HFFc6 (cell line): ENCODE data around the gene ABCA3. TPM values are rescaled to one million over a fixed set of nuclear protein-coding genes. Genes with fewer than 3 reads are reported as not detected.
"Not testable (repeated sequence)": the region's sequence is repeated elsewhere in the genome, so short reads cannot be mapped to it uniquely, and the experiment has no call there.

Experiments used
- DNase-seq: peaks from one replicate; pipeline ENCODE4 v3.0.0-alpha.2; 2018
- H3K27ac Mint-ChIP-seq: 2 replicates; pipeline ENCODE4 v1.8.0; 2020; ENCODE audit warnings: mild to moderate bottlenecking, mixed read lengths
- H3K27me3 Mint-ChIP-seq: 2 replicates; pipeline ENCODE4 v1.8.0; 2021; ENCODE audit warnings: mild to moderate bottlenecking, moderate library complexity, mixed read lengths; ENCODE audit not compliant: insufficient read depth
- H3K36me3 Mint-ChIP-seq: 2 replicates; pipeline ENCODE4 v1.8.0; 2021; ENCODE audit warnings: low read depth, mixed read lengths
- H3K4me1 Mint-ChIP-seq: 2 replicates; pipeline ENCODE4 v1.8.0; 2020; ENCODE audit warnings: low read depth, mixed read lengths
- H3K4me3 Mint-ChIP-seq: 2 replicates; pipeline ENCODE4 v1.8.0; 2020; ENCODE audit warnings: mild to moderate bottlenecking, moderate library complexity, mixed read lengths
- H3K9me3 Mint-ChIP-seq: 2 replicates; pipeline ENCODE4 v1.8.0; 2020; ENCODE audit warnings: mild to moderate bottlenecking, mixed read lengths
- total RNA-seq, 6 experiments: library from RNA; stranded (reverse); fragmentation: NEBNext Ultra II Directional; extraction: Animal tissue kit (Norgen Biotek cat#: 25700); gene quantifications; 2 replicates in 1 of 6; 3 replicates in 5 of 6; pipeline ENCODE4 v1.2.3, GENCODE V29; 2021
- TF ChIP-seq, protein P1 (sequence below): fragments of 200-600 bp; sonication (generic); IDR thresholded peaks from 2 replicates; pipeline ENCODE4 v1.5.0; 2021; ENCODE audit warnings: antibody characterized with exemption, mild to moderate bottlenecking

The ABCA3 gene
- total RNA-seq, 6 experiments from 2014 or later = 1.9 to 3.6 (median 2.4) TPM

DNA sequence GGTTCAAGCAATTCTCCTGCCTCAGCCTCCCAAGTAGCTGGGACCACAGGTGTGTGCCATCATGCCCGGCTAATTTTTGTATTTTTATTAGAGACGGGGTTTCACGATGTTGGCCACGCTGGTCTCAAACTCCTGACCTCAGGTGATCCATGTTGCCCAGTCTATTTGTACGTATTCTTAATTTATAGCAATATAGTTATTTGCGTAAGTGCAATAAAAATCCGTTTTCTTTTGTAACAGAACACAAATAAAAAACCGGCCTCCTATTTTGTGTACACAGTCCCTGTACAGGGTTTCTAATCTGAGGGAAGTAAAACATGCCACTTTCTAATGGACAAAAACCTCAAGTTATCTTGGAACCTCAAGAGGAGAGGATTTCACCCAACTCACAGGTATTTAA is 80.3 kb downstream of the ABCA3 start:
- H3K4me3 Mint-ChIP-seq = no peak overlapping the region
- no peak overlapping the region for H3K27ac Mint-ChIP-seq
- no peaks in the 10 kb centered on the region for H3K9me3 Mint-ChIP-seq
- peaks cover 46% of the 10 kb centered on the region for H3K36me3 Mint-ChIP-seq
- peaks cover 14% of the 10 kb centered on the region for H3K4me1 Mint-ChIP-seq
- TF ChIP-seq, protein P1, sequence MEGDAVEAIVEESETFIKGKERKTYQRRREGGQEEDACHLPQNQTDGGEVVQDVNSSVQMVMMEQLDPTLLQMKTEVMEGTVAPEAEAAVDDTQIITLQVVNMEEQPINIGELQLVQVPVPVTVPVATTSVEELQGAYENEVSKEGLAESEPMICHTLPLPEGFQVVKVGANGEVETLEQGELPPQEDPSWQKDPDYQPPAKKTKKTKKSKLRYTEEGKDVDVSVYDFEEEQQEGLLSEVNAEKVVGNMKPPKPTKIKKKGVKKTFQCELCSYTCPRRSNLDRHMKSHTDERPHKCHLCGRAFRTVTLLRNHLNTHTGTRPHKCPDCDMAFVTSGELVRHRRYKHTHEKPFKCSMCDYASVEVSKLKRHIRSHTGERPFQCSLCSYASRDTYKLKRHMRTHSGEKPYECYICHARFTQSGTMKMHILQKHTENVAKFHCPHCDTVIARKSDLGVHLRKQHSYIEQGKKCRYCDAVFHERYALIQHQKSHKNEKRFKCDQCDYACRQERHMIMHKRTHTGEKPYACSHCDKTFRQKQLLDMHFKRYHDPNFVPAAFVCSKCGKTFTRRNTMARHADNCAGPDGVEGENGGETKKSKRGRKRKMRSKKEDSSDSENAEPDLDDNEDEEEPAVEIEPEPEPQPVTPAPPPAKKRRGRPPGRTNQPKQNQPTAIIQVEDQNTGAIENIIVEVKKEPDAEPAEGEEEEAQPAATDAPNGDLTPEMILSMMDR = no peak
- DNase-seq = no peak
- no peaks in the 10 kb centered on the region for H3K27me3 Mint-ChIP-seq

DNA sequence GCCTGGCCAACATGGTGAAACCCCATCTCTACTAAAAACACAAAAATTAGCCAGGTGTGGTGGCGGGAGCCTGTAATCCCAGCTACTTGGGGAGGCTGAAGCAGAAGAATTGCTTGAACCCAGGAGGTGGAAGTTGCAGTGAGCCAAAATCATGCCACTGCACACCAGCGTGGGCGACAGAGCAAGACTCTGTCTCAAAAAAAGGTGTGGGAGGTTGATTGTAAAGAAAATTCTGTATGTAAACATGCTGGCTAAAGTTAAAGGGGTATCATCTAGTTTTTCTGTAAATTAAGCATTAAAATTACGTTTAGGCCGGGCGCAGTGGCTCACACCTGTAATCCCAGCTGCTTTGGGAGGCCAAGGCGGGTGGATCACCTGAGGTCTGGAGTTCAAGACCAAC is 82.0 kb downstream of the ABCA3 start:
- not testable (repeated sequence) for H3K4me1 Mint-ChIP-seq, H3K9me3 Mint-ChIP-seq, H3K27ac Mint-ChIP-seq, H3K4me3 Mint-ChIP-seq, H3K27me3 Mint-ChIP-seq, DNase-seq
- H3K36me3 Mint-ChIP-seq = peaks cover 39% of the 10 kb centered on the region

DNA sequence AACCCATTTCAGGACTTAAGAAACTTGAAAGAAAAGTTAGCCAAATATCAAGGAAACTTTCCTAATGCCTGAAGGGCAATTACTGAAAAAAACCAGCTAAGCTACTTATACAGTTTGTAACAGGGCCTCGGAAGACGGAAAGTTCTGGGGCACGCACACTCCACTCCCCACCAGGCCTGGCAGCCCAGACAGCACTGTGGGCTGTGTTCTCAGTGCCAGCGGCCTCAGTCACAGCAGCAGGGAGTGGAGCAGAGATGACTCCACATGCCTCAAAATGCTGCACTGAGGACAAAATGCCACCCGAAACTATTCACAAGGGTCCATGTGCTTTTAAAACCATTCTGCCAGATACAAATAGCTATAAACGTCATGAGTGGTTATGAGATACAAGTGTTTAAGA is 82.8 kb downstream of the ABCA3 start:
- Mint-ChIP-seq H3K4me1 (peaks cover 8% of the 10 kb centered on the region), H3K27ac (no peak overlapping the region), H3K27me3 (no peaks in the 10 kb centered on the region), H3K9me3 (no peaks in the 10 kb centered on the region), H3K36me3 (peaks cover 44% of the 10 kb centered on the region), H3K4me3 (no peak overlapping the region)
- TF ChIP-seq, protein P1 = no peak
- DNase-seq = no peak

DNA sequence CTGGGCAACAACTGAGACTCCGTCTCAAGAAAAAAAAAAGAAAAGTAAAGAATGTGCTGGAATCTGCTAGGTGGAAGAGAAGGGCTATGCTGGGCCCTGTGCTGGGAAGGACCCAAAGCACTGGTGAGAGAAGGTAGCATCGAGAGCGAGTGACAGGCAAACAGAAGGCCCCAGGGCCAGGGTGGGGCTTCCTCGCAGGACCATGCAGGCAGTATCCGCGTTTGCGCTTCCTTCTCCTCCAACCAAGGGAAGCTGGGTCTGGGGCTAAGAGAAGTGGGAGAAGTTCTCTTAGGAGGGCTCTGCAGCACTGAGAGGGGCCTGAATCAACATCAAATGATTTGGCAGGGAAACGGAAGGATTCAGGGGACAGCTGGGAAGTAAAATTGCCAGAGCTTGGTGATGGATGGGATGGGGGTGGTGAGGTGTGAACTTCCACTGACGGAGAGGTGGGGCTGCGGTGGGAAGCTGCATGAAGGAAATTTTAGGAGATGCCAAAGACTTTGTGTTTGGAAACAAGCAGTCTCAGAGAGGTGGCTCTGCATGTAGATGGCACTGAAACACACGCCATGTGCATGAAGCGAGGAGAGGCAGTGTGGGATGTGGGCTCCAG is 83.9 kb downstream of the ABCA3 start:
- Mint-ChIP-seq H3K27ac (0 out of 2 replicates have a peak overlapping the region, but pooled peaks have one; percentile 24), H3K36me3 (peaks cover 35% of the 10 kb centered on the region), H3K9me3 (no peaks in the 10 kb centered on the region), H3K27me3 (no peaks in the 10 kb centered on the region), H3K4me1 (peaks cover 15% of the 10 kb centered on the region), H3K4me3 (no peak overlapping the region)
- DNase-seq = no peak
- TF ChIP-seq, protein P1 = no peak

DNA sequence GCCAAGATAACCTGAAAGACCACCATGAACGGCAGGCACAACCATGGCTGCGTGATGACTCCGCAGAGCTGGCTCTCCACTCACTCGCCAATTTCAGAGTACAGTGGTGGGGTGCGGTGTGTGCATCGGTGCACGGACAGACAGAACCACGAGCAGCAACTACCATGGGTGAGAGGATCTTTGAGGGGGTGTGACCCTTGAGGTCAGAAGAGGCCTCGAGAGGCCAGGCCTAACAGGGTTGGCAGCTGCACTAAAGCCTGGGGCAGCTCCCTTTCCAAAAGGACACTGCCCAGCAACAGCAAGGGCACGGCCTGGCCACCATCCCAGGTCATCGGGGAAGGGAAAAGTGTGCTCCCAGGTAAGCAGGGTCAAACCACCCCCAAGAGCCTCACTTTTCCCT is 87.2 kb downstream of the ABCA3 start:
- DNase-seq = no peak
- peak overlapping the region; percentile 79 for H3K27ac Mint-ChIP-seq
- no peak overlapping the region for H3K4me3 Mint-ChIP-seq
- no peaks in the 10 kb centered on the region for H3K9me3 Mint-ChIP-seq
- no peaks in the 10 kb centered on the region for H3K27me3 Mint-ChIP-seq
- H3K36me3 Mint-ChIP-seq = peaks cover 30% of the 10 kb centered on the region
- TF ChIP-seq, protein P1 = no peak
- peaks cover 24% of the 10 kb centered on the region for H3K4me1 Mint-ChIP-seq

DNA sequence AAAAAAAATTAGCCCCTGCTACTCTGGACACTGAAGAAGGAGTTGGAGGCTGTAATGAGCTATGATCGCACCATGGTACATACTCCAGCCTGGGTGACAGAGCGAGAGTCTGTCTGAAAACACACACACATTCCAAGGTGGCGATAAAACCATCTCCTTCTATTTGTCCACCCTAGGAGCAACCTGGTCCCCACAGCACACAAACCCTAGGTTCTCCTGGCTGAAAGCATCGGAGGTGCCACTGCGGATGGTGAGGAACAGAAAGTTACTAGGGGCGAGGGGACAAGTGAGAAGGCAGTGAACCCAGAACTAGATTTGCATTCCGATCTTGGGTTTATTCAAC is 87.8 kb downstream of the ABCA3 start:
- H3K9me3 Mint-ChIP-seq = no peaks in the 10 kb centered on the region
- peaks cover 30% of the 10 kb centered on the region for H3K36me3 Mint-ChIP-seq
- H3K4me3 Mint-ChIP-seq = no peak overlapping the region
- peaks cover 24% of the 10 kb centered on the region for H3K4me1 Mint-ChIP-seq
- H3K27me3 Mint-ChIP-seq = no peaks in the 10 kb centered on the region
- no peak for DNase-seq
- TF ChIP-seq, protein P1 = no peak
- peak overlapping the region; percentile 79 for H3K27ac Mint-ChIP-seq
